Hepatocyte (in vitro differentiated cells): ENCODE results near the gene CDC45.

ENCODE experiments used
- EZH2 ChIP-seq: fragments of 200-600 bp; sonication (generic); IDR thresholded peaks from 2 replicates; pipeline ENCODE4 v1.6.1; 2016; ENCODE audit warnings: antibody characterized with exemption, mild to moderate bottlenecking, borderline replicate concordance
- TF ChIP-seq, protein P1 (sequence below): fragments of 200-600 bp; sonication (generic); IDR thresholded peaks from 2 replicates; pipeline ENCODE4 v1.5.1; 2016; ENCODE audit warnings: antibody characterized with exemption, mild to moderate bottlenecking; ENCODE audit not compliant: poor library complexity

DNA sequence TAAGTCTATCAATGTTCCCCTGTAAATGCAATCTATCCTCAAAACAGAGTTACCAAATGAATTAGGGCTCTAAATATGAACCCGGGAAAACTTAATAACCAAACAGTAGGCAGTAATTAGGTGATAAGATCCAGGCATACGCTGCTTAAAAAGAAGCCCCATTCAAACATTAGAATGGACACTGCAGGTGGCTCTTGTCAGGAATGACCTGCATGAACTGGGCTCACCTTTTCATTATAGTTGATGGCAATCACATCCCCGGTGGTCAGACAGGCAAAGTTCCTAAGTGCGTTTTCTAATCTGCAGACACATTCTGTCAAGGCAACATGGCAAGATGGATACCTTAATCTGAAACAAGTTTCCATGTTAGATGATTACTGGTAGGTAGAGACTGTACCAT, 14.7 kb upstream of the CDC45 start:
- TF ChIP-seq EZH2, result no peak
- TF ChIP-seq, protein P1, sequence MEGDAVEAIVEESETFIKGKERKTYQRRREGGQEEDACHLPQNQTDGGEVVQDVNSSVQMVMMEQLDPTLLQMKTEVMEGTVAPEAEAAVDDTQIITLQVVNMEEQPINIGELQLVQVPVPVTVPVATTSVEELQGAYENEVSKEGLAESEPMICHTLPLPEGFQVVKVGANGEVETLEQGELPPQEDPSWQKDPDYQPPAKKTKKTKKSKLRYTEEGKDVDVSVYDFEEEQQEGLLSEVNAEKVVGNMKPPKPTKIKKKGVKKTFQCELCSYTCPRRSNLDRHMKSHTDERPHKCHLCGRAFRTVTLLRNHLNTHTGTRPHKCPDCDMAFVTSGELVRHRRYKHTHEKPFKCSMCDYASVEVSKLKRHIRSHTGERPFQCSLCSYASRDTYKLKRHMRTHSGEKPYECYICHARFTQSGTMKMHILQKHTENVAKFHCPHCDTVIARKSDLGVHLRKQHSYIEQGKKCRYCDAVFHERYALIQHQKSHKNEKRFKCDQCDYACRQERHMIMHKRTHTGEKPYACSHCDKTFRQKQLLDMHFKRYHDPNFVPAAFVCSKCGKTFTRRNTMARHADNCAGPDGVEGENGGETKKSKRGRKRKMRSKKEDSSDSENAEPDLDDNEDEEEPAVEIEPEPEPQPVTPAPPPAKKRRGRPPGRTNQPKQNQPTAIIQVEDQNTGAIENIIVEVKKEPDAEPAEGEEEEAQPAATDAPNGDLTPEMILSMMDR, result no peak
